Activated CD8-positive, alpha-beta memory T cell treated with anti-CD3 and anti-CD28 coated beads, Interleukin-2, amount 50 U/mL, for 24 hours (primary cell): ENCODE results near the gene CHD5.

Experiments
- DNase-seq: peaks from one replicate; pipeline ENCODE4 v3.0.0-alpha.2; 2020; ENCODE audit errors: extremely low read depth

The CHD5 gene

DNA sequence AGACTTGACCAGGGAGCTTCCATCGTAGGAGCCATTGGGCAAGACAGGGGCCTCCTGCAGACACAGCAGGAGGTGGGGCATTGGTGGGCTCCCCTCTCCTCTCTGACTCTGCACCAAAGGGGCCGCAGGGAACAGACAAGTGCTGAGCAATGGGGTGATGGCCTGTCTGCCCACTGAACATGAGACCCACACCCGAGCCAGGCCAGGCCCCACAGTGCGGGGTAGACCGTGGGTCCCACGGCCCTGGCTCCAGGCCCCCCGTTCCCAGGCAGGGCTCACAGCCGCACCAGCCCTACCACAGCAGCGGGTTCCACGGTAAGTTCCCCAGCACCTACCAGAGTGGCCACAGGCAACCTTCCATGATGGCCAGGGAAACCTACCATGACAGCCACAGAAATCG is 45.9 kb downstream of the CHD5 start:
- no peak for DNase-seq

GRCh38 chr1:6133146-6133895 is 46.8 kb downstream of the CHD5 start:
- no peak for DNase-seq

DNA sequence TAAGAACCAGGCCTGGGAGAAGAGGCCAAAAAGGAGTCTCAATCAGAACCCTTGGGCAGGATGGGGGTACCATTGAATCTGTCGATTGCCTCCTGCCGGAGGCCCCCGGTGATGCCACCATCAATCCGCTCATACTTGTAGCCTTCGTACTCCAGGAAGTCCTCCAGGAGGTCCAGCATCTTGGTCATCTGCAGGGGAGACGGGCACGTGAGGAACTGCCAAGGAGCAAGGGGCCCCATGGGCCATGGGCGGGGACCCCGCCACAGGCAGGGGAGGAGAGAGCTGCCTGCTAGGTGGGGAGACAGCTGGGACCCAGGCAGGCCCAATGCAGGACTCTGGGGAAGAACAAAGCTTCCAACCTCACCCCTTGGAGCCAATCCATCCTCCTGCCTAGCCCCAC is 48.6 kb downstream of the CHD5 start:
- no peak for DNase-seq

- no peak for DNase-seq
Measured at GRCh38 chr1:6130596-6130995, 49.5 kb downstream of the CHD5 start.

DNA sequence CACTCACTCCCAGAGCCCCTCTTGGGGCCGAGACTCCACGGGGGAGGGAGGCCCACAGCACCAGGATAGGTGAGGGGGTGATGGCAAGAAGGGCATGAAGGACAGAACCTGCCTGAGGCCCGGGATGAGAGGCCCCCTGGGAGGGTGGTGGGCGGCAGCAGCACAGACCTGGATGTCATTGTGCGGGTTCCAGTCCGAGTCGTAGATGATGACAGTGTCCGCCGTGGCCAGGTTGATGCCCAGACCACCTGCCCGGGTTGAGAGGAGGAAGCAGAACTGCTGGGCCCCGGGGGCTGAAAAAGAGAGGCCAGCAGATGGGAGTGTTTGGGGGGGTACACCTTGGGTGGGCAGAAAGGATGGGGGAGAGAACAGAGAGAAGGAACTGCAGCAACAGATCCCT is 50.1 kb downstream of the CHD5 start:
- DNase-seq: no peak

- no peak for DNase-seq
Measured at GRCh38 chr1:6129313-6129712, 50.8 kb downstream of the CHD5 start.

DNA sequence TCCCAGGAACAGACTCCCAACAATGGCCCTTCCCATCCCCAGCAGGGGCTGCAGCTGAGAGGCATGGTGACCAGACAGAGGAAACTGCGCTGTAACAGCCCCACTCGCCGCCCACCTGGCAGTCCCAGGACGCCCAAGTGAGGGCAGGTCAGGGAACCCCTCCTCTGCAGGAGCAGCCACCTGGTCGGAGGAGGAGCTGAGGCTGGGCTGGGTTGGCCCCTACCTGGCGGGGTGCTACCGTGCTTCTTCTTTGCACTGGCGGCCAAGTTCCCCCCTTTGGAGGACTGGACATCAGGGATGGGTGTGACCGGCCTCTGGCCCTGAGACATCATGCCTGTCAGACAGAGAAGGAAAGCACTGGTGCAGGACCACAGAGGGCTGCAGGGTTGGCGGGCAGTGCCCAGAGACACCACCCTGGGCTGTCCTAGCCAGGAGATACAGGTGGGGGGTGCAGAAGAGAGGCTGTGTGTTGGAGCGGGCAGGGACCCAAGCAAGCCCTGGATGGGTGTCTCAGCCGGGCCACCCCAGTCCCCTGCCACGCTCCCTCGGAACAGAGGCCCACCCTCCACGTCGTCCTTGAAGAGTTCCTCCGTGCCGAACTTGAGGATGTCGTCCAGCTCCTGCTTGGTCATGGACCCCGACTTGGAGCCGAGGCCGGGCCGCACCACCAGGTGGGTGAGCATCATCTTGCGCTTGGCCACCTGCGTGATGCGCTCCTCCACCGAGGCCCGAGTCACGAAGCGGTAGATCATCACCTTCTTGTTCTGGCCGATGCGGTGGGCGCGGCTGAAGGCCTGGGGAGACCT is 51.6 kb downstream of the CHD5 start:
- DNase-seq: no peak

DNA sequence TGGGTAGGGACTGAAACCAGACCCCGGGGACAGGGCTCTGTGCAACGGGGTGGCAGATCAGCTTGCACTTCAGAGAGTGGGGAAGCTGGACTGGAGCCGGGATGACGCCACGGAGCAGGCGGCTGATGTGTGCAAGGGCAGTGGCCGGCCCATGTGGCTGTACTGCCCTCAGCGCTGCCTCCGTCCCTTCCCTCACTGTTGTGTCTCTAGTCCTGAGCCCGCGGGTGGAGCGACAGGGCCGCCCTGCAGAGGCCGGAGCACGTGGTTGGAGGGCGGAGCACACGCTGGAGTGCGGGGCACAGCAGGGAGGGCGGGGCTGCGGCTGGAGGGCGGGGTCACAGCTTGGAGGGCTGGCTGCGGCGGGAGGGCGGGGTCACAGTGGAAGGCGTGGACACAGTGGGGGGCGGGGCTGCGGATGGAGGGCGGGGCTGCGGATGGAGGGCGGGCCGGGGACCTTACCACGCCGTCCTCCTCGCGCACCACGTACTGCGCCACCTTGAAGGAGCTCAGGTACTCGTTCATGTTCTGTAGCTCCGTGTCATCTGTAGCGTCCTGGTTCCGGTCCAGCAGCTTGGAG is 52.4 kb downstream of the CHD5 start:
- peak; percentile 39 for DNase-seq

- DNase-seq: no peak
Measured at GRCh38 chr1:6126521-6127067, 53.5 kb downstream of the CHD5 start.

DNA sequence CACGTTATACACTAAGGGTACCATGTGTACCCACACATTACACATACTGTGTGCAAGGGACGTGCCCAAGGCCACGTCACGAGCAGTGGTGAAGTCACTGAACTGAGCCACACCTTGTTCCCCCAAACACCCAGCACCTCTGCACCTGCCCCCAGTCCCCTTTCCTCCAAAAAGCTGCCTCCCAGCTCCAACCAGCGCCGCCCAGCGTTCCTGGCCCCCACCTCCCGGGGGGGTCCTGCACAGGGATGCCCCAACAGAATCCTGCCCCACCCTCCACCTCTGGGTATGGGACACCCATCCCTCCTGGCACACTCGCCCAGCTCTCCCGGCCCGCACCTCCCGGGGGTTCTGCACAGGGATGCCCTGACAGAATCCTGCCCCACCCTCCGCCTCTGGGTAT is 54.1 kb downstream of the CHD5 start:
- no peak for DNase-seq

DNA sequence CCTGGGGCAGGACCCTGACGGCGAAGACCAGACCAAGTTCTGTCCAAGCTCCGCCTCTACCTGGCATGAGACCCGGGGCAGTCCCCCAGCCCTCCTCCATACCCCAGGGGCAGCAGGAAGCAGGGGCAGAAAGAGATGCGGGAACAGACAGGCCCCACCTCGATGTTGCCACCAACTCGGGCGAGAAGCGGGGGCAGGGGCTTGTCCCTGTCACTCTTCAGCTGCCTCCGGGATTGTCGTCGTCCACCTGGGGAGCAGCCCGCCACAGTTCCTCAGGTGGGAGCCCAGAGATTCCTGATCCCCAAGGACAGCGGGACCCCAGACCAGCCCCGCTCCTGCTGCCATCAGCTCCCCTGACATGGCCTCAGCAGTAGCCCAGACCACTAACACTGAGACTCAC is 54.8 kb downstream of the CHD5 start:
- no peak for DNase-seq

GRCh38 chr1:6124746-6125365 is 55.3 kb downstream of the CHD5 start:
- DNase-seq: no peak

GRCh38 chr1:6124341-6124740 is 55.8 kb downstream of the CHD5 start:
- no peak for DNase-seq

DNA sequence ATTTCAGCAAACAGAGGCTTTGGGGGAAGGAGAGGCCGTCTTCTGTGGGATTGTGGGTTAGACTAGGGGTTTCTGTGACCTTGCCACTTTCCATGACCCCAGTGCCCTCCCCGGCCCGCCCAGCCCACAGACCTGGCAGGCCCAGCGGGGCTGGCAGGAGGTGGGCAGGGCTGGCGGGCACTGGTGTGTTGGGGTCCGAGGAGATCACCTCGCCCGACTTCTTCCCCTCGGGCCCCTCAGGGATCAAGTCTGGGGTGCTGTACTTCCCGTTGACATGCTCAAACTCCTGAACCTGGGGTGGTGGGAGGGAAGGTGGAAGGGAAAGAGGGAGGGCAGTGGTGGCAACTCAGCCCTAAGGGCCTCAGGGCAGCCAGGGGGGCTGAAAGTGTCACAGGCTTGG is 56.3 kb downstream of the CHD5 start:
- no peak for DNase-seq

GRCh38 chr1:6123083-6123482 is 57.0 kb downstream of the CHD5 start:
- no peak for DNase-seq

- DNase-seq: no peak
Measured at GRCh38 chr1:6121651-6122370, 58.3 kb downstream of the CHD5 start.

- no peak for DNase-seq
Measured at GRCh38 chr1:6121021-6121421, 59.1 kb downstream of the CHD5 start.

GRCh38 chr1:6118415-6118814 is 61.7 kb downstream of the CHD5 start:
- DNase-seq: no peak

DNA sequence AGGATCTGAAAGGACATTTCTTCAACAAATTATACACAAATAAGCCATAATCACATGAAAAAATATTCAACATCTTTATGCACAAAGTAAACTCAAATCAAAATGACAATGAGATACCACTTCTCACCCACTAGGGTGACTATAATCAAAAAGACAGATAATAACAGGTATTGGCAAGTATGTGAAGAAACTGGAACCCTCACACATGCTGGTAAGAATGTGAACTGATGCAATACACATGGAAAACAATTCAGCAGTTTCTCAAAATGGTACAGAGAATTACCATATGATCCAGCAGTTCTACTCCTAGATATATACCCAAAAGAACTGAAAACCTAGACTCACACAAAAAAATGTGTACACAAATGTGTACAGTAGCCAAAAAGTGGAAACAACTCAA is 62.5 kb downstream of the CHD5 start:
- DNase-seq: no peak

DNA sequence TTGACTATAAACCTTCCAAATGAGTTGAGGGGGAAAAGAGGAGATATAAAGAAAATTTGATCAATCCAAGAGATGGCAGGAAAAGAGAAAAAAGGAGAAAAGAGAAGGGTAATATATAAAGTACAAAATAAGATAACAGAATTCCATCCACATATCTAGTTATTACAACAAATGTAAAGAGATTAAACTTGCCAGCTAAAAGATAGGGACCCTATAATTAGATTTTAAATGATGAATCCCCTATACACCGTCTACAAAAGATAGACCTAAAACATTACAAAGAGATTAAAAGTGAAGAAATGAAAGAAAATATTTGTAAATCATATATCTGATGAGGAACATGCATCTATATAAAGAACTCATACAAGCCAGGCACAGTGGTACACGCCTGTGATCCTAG is 63.1 kb downstream of the CHD5 start:
- no peak for DNase-seq

DNA sequence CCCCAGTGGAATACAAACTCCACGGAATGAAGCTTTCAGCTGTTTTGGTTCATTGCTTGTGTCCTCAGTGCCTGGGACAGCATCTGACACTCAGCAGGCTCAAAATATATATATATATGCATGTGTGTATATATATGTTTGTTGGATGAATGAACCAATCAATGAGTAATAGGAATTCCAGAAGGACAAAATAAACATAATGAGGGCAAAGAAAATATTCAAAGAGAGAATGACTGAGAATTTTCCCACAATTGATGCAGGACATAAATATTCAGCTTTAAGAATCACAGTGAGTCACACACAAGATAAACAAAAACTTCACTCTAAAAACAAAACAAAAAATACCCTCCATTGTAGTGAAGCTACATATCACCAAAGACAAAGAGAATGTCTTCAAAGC is 64.0 kb downstream of the CHD5 start:
- no peak for DNase-seq

- no peak for DNase-seq
Measured at GRCh38 chr1:6113745-6114144, 66.4 kb downstream of the CHD5 start.
